ENCODE data around the gene RAB1B. TPM values are rescaled to one million over a fixed set of nuclear protein-coding genes. Genes with fewer than 3 reads are reported as not detected.
"Not testable (repeated sequence)": the region's sequence is repeated elsewhere in the genome, so short reads cannot be mapped to it uniquely, and the experiment has no call there.

Gene RAB1B
- total RNA-seq, 1 donor from 2014 or later: 164 TPM

- intact Hi-C loops (cut with micrococcal nuclease): loop anchor here (2.0 to 10.0 kb wide), 4 partner anchors 215 to 1948 kb away; partner anchors contain the start of genes DPP3, PRDX5, SART1 and TM7SF2
Measured at GRCh38 chr11:66265531-66266377, 2.7 kb upstream of the RAB1B start.

GRCh38 chr11:66266378-66267038, 1.9 kb upstream of the RAB1B start:
- intact Hi-C loops (cut with micrococcal nuclease): loop anchor here (1.0 to 10.0 kb wide), 5 partner anchors 214 to 1949 kb away; partner anchors contain the start of genes DPP3, PCNX3, PRDX5 and SART1

- intact Hi-C loops (cut with micrococcal nuclease): loop anchor here (1.0 to 10.0 kb wide), 5 partner anchors 214 to 1950 kb away; partner anchors contain the start of genes DPP3, PCNX3, PRDX5 and SART1
Measured at GRCh38 chr11:66267039-66267378, 1.4 kb upstream of the RAB1B start.

- intact Hi-C loops (cut with micrococcal nuclease): loop anchor here (1.0 to 10.0 kb wide), 15 partner anchors 15 to 1950 kb away; partner anchors contain the start of genes BANF1, BRMS1, C11orf68 and CFL1
Measured at GRCh38 chr11:66267379-66268243, 828 bp upstream of the RAB1B start.

GRCh38 chr11:66268952-66269905, 790 bp downstream of the RAB1B start:
- intact Hi-C loops (cut with micrococcal nuclease): loop anchor here (1.0 to 10.0 kb wide), 13 partner anchors 13 to 1952 kb away; partner anchors contain the start of genes BANF1, BRMS1, C11orf68 and CFL1

GRCh38 chr11:66271816-66272215, 3.4 kb downstream of the RAB1B start:
- intact Hi-C loops (cut with micrococcal nuclease): no loop called here

- intact Hi-C loops (cut with micrococcal nuclease): no loop called here
Measured at GRCh38 chr11:66272596-66272995, 4.2 kb downstream of the RAB1B start.

DNA sequence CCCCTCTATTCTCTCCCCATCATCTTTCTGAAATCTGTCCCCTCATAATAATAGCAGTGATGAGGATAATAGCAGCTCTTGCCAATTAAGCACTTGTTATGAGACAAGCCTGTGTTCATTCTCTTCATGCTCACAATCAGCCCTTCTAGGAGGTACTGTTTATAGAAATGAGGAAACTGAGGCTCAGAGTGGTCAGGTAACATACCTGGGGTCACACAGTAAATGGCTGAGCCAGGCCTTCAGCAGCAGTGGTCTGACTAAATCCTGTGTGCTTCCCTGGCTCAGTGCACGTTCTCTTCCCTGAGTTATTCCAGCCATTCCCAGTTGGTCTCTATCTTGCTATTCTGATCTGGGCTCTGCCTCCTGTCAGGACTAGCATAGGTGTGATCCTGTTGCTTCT, 5.8 kb downstream of the RAB1B start:
- intact Hi-C loops (cut with micrococcal nuclease): no loop called here

DNA sequence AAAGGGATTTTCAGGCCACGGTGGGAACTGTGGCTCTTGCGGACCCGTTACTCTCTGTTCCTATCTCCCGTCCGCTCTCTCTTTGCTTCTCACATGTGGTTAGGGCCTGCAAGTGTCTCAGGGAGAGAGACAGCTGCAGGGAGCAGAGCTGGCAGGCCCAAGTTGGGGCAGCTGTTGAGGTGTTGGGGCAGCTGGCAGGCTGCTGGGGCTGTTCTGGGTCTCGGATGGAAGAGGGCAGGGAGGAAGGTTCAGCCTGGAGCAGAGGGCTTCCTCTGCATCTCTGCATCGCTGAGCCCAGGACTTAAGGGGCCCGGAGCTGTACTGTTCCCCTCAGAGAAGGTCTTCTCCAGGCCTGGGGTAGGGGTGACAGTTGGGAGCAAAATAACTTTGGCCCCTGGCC, 7.0 kb downstream of the RAB1B start:
- intact Hi-C loops (cut with micrococcal nuclease): no loop called here

GRCh38 chr11:66275984-66276612, 7.7 kb downstream of the RAB1B start:
- intact Hi-C loops (cut with micrococcal nuclease): no loop called here

DNA sequence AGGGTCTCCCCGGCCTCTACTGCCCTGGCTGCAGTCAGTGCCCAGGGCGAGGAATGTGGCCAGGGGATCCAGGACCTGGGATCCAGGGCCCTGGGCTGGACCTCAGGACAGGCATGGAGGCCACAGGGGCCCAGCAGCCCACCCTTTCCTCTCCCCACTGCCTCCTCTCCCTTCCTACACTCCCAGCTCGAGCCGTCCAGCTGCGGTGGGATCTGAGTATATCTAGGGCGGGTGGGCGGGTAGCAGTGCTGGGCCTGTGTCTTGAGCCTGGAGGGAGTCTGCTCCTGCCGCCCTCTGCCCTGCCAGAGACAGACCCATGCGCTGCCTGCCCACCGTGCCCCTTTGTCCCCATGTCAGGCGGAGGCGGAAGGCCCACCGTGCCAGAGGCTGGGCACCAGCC, 8.2 kb downstream of the RAB1B start:
- intact Hi-C loops (cut with micrococcal nuclease): not testable (repeated sequence)

DNA sequence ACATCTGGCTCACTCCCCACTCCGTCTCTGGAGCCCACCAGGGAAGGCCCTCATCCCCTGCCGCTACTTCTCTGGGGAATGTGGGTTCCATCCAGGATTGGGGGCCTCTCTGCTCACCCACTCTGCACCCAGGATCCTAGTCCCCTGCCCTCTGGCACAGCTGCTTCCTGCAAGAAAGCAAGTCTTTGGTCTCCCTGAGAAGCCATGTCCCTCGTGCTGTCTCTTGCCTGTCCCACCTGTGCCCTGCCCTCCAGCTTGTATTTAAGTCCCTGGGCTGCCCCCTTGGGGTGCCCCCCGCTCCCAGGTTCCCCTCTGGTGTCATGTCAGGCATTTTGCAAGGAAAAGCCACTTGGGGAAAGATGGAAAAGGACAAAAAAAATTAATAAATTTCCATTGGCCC, 8.6 kb downstream of the RAB1B start:
- intact Hi-C loops (cut with micrococcal nuclease): not testable (repeated sequence)

- intact Hi-C loops (cut with micrococcal nuclease): no loop called here
Measured at GRCh38 chr11:66277471-66278362, 9.3 kb downstream of the RAB1B start, which contains the start of gene CNIH2. TSS of gene CNIH2 (plus strand) at chr11:66278175. CDS start at chr11:66278457, 282 bp downstream.

DNA sequence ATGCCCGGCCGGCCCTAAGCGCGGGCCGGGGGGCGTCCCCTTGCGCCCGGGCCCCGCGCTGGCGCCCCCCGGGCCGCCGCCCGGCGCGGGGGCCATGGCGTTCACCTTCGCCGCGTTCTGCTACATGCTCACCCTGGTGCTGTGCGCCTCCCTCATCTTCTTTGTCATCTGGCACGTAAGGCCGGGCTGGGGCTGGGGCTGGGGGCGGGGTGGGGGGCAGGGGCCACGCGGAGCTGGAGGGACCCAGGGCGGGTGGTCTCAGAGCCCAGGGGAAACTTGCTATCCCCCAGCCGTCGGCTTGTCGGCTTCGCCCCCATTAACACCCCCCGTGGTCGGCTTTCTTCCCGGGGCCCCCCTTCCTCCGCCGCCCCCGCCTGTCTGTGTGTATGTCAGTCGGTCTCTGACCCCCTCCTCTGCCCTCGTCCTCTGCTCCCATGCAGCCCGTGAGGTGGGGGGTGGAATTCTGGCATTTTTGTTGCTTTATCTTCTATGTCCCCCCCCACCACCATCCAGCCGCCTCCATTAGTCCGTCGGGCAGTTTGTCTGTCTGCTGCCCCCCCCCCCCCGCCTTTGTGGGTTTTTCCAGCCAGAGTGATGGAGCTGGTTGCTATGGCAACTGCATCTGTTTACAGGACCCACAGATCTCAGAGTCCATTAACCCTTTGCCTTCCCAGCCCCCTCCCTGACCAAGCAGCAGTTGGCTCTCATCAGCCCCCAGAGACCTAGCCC, 10.1 kb downstream of the RAB1B start:
- intact Hi-C loops (cut with micrococcal nuclease): no loop called here

- intact Hi-C loops (cut with micrococcal nuclease): no loop called here
Measured at GRCh38 chr11:66279092-66279734, 10.8 kb downstream of the RAB1B start.

- intact Hi-C loops (cut with micrococcal nuclease): loop anchor here (10.0 kb wide), 2 partner anchors 464 to 1524 kb away; a partner anchor contains a TSS
Measured at GRCh38 chr11:66280428-66280827, 12.0 kb downstream of the RAB1B start.

DNA sequence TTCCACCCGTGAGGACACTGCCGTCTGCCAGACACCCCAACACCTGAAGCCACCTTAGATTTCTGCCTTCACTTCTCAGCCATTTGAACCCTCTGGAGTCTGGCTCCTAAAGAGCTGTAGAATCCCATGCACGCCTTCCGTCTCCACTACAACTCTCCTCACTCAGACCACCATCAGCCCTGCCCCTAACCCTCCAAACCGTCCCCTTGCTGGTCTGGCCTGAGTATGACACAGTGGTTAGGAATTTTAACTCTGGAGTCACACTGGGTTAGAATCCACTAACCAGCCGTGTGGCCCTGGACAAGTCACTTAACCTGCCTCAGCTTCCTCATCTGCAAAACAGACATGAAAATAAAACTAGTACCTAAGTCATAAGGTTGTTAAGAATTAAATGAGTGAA, 12.6 kb downstream of the RAB1B start:
- intact Hi-C loops (cut with micrococcal nuclease): loop anchor here (10.0 kb wide), 2 partner anchors 464 to 1524 kb away; a partner anchor contains a TSS
